GM18517 (cell line): Measurements from ENCODE around the gene KDM7A.

Source experiments
- ATAC-seq: cut with Tn5 transposase; IDR thresholded peaks from one replicate; pipeline ENCODE4 v1.9.1; 2021; ENCODE audit warnings: mild to moderate bottlenecking, moderate library complexity; ENCODE audit not compliant: unreplicated experiment

The KDM7A gene

DNA sequence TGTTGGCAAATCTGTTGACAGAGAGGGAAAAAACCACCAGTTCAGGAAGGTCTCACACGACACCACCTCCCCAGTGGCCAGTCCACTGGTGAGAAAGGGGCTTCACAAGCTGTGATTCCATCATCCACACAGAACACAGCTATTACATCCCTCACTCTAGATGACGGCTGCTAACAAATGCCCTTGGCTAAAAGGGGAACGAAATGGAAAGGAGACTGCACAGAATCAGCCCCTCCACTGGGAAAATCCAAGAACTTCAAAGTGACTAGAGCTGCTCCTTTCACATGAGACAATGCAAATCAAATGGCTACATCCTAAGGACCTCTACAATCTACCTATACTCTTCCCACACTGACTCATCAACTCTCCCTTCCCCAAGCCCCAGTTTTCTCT lies 119.6 kb downstream of the KDM7A start:
- ATAC-seq, result no peak

DNA sequence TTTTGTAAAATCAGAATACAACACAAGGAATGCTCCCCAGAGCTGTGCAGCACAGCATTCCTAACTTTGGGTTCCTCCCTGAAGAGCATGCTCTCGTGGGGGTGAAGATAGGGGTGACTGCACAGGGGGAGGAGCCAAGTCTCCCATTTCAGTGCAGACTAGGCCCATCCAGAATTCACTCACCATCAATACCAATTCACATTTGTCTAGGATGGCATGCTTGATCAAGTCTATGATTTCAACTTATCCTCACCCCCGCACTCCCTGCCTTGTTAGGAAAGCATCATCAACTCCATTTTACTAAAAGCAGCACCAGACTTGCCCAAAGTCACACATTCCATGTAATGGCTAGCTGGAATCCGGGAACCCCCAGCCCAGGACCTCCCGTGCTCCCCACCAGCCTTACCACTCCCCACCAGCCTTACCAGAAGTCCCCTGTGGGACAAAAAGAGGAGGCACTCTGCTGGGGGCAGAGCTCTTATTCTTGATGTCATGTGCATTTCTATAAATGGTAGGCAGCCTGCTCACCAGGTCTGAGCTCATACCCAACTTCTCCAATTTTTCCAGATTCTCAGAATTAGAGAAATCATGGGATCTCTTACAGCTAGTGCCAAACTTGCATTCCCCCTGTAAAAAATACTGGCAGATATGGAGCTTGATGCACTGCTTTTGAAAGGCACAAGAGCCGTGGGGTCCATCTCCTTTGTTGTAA lies 120.2 kb downstream of the KDM7A start:
- no peak for ATAC-seq

DNA sequence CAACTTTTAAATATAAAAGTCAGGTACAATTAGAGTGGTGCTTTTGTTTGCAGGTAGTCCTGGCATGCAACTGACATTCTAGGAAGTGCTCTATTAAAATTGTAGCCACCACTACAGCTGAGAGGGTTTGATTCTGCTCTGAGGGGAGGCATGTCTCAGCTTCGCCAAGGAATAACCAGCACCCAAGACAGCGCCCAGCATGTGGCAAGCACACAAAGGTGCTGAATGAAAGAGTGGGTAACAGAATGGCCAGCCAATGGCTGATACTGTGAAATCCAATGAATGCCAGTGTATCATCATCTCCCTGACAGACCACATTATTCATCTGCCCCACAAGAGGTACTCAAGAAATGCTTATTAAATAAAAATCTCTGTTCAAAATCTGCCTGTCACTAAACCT lies 121.0 kb downstream of the KDM7A start:
- no peak for ATAC-seq

DNA sequence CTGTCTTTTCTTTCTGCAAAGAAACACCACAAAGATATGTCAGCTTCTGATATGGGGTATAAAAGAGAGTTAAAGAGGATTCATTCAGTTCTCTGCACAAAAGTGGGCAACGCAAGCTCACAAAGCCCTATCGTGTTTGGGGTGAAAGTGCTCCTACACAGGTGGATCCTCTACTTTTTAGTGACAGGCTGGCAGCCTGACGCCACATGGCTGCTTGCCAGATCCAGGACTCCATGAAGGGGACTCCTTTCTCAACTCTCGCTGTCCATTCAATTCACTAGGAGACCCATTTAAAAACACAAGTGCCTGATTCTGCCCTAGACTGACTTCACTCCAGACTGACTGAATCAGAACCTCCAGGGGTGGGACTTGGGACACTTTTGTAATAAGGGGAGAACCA lies 122.0 kb downstream of the KDM7A start:
- no peak for ATAC-seq

DNA sequence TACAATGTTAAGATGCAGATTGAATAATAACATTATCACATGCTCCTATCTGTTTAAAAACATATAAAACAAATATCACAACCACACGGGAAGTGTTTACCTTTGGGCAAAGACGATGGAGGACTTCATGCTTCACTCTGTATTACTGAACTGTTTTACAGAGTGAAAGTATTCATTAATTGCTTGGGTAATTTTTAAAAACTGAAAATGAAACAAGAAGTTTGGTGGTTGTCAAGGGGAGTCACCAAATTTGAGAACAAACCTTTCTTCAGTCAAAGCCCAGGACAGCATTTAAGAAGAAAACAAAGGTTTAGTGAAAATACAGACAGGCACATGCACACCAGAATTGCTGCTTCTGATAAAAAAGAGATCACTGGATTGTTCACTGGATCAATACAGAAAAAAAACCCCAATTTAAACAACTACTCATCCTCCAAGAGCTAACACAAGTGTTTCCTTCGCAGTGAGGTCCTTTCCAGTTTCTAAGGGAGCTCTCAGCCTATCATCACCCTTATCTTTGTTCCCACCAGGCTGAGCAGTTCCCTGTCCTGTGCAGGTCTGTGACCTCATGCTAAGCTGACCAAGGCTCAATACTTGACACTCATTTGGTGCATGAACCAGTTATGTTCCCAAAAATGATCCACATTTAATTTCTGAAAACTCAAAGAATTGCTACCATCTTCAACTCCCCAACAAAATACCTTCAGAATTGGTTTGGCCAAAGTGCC lies 122.8 kb downstream of the KDM7A start:
- peak; percentile 94 for ATAC-seq

DNA sequence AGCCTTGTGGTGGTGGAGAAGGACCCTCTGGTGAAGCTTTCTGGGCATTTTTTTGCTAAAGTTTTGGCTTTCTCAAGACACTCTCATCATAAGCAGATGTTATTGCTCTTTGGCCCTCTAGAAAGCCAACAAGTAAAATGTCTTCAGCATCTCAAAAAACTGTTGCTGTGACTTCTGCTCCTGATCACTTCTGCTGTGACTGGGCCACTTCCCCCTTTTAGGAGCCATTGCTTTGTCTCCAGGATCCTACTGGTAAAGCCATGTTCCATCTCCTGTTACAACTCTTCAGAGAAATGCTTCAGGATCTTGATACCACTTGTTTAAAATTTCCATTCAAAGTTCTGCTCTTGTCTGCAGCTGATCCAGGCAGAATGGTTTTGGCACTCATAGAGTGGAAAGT lies 125.0 kb downstream of the KDM7A start:
- no peak for ATAC-seq

DNA sequence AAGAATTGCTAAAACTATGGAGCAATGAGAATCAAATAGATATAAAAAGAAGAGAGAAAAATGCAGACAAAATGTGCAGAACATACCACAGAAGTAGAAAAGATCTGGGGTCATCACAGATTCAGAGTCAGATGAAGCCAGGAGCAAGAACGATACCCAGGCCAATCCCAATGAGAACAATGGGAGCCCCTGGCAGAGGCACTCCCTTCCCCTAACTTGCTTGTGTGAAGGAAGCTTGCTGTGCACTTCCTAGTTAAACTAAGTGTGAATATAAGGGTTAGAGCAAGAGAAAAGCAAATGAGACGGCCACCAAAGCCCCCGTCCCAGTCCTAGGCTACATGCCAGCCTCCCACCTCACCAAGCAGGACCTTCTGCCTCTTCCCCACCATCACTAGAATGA lies 126.7 kb downstream of the KDM7A start:
- no peak for ATAC-seq

DNA sequence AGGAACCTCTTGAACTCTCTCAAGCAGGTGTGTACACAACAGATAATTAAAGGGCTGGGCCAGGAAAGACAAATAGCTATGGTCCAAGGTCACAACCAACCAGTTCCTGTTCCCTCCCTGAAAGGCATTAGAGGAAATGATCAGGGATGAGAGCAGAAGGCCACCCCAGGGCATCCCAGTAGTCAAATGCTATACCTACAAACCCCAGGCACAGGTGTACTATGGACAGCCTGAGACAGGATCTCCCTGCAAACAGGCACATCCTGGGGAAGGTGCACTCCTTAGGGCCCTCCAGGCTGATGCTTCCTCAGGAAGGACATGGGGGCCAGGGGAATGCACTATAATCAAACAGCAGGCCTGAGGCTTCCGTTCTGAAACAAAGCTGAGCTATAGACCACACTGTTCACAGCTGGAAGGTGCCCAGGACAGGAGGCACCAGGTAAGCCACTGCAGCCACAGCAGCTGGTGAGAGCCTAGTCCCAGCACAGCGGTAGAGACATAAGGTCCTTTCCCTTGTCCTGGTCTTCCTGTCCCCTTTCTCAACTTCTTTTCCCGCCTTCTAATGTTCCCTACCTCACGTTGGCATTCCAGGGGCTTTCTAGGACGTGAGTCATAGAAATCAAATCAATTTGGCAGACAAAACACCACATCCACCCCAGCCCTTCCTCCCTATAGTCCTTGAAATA lies 127.3 kb downstream of the KDM7A start:
- ATAC-seq, result no peak

DNA sequence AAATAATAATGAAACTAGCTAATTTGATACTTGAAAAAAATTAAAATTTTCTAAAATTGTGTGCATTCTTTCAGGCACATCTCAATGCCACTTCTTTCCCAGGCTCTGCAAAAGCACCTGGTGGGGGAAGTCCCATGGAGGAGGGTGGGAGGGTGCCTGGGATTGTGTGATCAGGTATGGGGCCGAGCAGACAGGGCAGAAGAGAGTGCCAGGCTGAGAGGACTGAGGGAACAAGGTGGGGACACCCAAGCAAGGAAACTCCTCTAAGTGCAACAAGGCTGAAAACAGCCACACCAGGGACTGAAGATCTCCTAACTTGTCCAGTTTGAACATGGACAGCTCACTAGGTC lies 127.8 kb downstream of the KDM7A start:
- ATAC-seq, result no peak

DNA sequence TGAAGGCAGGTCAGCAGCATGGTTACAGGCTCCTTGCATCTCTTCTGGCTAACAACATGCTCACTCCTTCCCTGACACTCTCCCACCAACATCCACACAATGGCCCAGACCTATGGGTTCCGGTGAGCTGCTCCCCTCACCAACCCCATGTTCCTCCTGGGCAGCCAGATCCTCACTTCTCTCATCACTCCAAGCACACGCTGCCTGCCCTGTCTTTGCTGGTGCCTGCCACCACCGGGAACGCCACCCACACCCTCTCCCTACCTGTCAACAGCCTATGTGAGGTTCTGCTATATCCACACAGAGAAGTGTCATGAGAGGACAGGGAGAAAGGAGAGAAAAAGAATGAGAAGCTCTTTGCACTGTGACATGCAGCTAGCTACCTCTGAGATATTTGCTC lies 128.6 kb downstream of the KDM7A start:
- ATAC-seq, result no peak

DNA sequence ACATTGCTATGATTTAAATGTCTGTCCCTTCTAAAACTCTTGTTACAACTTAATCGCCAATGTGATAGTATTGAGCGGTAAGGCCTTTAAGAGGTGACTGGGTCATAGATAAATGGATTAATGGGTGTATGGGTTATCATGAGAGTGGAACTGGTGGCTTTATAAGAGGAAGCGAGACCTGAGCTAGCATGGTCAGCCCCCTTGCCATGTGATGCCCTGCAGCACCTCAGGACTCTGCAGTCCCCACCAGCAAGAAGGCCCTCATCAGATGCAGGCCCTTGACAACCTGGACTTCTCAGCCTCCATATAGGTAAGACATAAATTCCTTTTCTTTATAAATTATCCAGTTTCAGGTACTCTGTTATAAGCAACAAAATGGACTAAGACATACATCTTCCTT lies 129.6 kb downstream of the KDM7A start:
- no peak for ATAC-seq

DNA sequence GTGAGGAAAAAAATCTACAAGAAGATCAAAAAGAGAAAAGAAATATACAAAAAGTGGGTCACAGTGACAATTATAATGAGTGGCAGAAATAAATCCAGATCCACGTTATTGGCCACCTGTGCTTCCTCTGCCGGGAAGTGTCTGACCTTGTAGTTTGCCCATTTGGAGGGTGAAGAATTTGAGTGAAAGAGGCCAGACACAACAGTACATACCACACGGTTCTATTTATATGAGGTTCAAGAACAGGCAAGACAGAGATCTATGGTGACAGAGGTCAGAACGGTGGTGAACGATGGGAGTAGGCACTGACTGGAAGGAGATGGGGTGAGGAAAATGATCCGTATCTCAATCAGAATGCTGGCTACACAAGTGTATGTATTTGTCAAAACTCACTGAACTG lies 131.1 kb downstream of the KDM7A start:
- ATAC-seq, result no peak

DNA sequence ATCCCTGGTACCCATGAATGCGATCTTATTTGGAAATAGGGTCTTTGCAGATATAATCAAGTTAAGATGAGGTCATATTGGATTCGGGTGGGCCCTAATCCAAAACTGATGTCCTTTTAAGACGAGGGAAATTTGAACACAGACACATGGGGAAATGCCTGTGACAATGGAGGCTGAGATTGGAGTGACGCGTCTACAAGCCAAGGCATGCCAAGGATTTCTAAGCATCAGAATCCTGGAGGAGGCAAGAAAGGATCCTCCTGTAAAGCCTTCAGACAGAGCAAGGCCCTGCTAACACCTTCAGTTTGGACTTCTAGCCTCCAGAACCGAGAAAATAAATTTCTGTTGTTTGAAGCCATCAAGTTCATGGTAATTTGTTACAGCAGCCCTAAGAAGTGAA lies 132.5 kb downstream of the KDM7A start:
- ATAC-seq, result no peak

DNA sequence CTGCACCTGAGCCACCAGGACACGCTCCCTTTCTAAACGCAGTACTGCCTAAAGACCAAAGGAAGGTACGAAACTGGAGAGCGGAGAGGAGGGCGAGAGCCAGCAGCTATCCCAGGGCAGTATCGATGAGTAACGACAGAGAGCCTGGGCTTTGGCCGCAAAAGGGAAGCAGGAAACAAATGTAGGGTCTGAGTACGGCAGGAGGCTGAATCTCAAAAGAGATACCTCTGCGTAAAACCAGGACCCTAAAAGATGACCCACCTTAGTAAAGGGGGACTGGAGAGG lies 134.5 kb downstream of the KDM7A start:
- ATAC-seq, result no peak

DNA sequence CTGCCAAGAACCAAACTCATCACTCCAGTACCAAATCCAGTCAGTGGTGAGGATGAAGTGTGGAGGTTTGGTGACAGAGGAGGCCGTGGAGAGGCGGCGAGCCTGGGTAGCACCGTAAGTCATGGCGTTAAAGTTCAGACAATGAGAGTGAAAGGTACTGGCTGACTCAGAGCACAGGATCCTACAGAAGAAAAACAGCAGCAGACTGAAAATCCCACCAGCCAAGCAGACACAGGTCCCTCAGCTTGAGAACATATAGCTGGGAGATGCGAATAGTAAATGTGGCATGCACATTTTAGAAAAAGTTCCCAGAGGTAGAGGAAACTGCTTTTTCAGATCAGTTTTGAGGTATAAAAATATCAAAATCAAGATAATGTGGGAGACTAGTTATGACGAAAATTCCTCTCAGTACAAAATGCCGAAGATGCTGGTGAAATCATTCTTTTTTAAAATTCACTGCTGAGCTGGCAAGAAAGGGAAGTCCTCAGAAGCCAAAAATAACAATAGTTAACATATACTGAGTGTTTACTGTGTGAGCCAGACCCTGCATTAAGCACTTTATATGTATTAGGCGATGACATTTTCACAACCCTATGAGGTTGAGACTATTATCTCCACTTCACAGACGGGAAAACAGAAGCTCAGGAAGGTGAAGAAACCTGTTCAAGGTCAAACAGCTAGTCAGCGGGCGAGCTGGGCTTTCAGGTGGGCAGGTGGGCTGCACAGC lies 135.0 kb downstream of the KDM7A start:
- ATAC-seq, result no peak

DNA sequence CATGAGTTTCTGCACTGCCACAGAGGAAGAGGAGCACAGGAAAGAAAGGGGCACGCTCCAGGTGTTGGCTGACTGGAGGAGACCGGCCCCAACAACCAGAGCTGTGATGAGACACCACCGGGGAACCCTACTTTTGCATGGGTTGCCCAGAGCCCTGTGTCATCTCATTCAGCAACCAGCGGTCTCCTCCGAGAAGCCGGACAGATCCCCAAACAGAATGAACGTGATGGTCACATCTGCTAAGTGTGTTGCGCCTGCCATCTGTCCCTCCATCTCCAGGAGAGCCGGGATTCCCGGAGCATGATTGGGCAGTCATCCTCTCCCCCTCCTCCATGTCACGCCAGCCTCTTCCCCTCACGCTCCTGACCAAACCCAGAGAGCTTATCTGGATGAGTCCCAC lies 136.9 kb downstream of the KDM7A start:
- no peak for ATAC-seq

DNA sequence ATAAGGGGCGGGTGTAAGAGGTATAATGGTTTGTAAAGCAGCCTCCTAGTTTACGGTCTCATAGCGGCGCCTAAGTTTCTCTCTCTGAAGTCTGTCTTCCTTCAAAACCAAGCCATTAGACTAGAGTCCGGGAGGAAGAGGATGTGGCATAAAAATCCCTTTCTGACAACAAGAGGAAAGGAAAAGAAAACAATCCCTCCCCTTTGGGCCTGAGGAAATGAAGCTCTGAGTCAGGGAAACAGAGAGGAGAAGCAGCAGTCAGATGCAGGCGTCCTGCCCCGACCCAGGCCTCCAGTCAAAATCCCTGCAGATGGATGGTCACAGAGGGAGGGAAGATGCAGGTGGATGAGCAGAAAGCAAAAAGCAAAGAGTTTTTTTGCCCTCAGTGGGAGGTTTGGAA lies 137.7 kb downstream of the KDM7A start:
- no peak for ATAC-seq

DNA sequence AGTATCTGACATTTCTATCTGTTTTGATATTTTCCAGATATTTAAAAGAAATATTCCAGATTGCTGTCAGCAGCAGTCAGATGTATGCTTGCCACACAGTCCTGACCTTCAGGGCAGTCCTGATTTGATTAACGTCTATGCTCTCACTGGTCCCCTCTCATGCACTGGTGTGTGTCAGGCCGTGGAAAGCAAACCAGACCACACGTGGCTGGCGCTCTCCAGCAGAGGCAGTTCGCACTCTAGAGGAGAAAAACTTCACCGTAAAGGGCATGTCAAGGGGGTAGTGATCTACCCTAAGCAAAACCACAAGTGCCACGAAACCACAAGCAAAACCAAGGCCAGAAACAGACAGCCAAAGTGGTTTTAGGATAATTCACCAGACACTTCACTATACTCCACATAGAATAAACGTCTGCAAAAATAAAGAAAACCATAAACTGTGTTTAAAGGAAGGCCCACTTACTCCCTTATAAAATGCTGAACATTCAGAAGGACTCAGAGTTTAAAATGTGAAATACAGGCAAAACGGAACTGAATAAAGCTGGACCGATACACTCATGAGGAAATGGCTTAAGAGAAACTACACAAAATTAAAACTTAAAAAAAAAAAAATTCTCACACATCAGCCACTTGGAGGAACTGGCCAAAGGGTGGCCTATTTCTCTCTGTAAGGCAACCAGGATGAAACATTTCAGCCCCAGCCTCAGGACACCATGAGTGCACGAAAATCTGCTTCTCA lies 140.4 kb downstream of the KDM7A start:
- no peak for ATAC-seq

DNA sequence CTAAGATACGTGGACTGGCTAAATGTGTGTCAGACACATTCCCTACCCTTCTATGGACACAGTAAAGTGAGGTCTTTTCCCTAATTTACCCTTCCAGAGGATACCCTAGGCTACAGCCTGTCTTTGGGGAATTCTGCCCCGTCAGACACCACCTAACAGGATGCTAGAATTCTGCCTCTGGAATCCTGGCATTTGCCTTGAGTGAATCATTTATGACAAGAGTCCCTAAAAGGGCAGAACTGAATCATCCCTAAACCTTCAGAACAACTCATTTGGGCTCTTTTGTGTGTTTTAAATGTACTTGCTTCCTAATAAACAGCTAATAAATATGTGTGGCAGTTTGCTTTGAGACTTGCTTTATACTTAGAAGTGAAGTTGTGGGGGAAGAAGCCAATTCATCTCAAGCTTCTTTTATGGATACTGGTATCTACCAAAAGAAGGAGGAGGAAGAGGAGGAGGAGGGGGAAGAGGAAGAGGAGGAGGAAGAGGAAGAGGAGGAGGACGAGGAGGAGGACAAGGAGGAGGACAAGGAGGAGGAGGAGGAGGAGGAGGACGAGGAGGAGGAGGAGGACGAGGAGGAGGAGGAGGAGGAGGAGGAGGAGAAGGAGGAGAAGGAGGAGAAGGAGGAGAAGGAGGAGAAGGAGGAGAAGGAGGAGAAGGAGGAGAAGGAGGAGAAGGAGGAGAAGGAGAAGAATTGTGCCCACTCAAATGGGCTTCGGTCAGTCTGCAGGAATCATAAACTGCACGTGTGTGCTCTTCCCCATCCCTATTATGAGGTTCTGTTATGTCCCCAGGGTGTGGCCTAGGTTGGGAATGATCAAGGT lies 141.2 kb downstream of the KDM7A start:
- no peak for ATAC-seq
